HepG2 (cell line): ENCODE data around the gene CAPN8. TPM values are rescaled to one million over a fixed set of nuclear protein-coding genes. Genes with fewer than 3 reads are reported as not detected.

ENCODE experiments used
- KLF9 ChIP-seq: IDR thresholded peaks from 2 replicates; pipeline ENCODE4 v1.6.1; 2016; ENCODE audit warnings: low read depth
- MAF1 ChIP-seq: sonication (generic); formaldehyde crosslinking; IDR thresholded peaks from 2 replicates; pipeline ENCODE4 v1.5.0; 2020; ENCODE audit warnings: missing genetic modification reagents, borderline replicate concordance
- TP53 ChIP-seq: sonication (generic); formaldehyde crosslinking; conservative IDR thresholded peaks from 2 replicates; pipeline ENCODE4 v1.4.0; 2020; ENCODE audit warnings: missing genetic modification reagents
- ZNF33B ChIP-seq: sonication (generic); formaldehyde crosslinking; IDR thresholded peaks from 2 replicates; pipeline ENCODE4 v1.5.1; 2020; ENCODE audit warnings: mild to moderate bottlenecking, missing genetic modification reagents
- ZNF430 ChIP-seq: sonication (generic); formaldehyde crosslinking; IDR thresholded peaks from 2 replicates; pipeline ENCODE4 v1.9.0; 2021; ENCODE audit warnings: mild to moderate bottlenecking, missing genetic modification reagents
- polyA plus RNA-seq, 8 experiments: library from polyadenylated mRNA; depleted of rRNA in 3 of 8; stranded (reverse) in 7 of 8; unstranded in 1 of 8; fragments of >200 nt; fragmentation: Illumina TruSeq in 4 of 8; extraction: Trizol in 4 of 8; gene quantifications; 2 replicates each; pipeline versions ENCODE4 v1.2.1 to v1.2.3, GENCODE V29; 2011 to 2016; ENCODE audit warnings: low read depth in 4 of 8, missing spikeins in 1 of 8, mixed read lengths in 1 of 8; ENCODE audit not compliant: insufficient read depth in 1 of 8
- total RNA-seq, 5 experiments: library from RNA; depleted of rRNA; stranded (reverse); fragments of >200 nt; fragmentation: Illumina TruSeq; extraction: Trizol; gene quantifications; 2 replicates each; pipeline ENCODE4 v1.2.3, GENCODE V29; 2016; ENCODE audit warnings: low read depth in 1 of 5
- TF ChIP-seq, protein P1 (sequence below): sonication (generic); formaldehyde crosslinking; IDR thresholded peaks from 2 replicates; pipeline ENCODE4 v1.4.0; 2020; ENCODE audit warnings: mild to moderate bottlenecking, missing genetic modification reagents
- TF ChIP-seq, protein P2 (sequence below): sonication (generic); formaldehyde crosslinking; IDR thresholded peaks from 2 replicates; pipeline ENCODE4 v1.5.0; 2020; ENCODE audit warnings: mild to moderate bottlenecking, missing genetic modification reagents, borderline replicate concordance

The CAPN8 gene
- total and polyA plus RNA-seq, 2 of the 13 experiments (the other 11 are each of a cell fraction or from before 2014, with no cell fraction given) = 0.20 to 0.25 TPM

DNA sequence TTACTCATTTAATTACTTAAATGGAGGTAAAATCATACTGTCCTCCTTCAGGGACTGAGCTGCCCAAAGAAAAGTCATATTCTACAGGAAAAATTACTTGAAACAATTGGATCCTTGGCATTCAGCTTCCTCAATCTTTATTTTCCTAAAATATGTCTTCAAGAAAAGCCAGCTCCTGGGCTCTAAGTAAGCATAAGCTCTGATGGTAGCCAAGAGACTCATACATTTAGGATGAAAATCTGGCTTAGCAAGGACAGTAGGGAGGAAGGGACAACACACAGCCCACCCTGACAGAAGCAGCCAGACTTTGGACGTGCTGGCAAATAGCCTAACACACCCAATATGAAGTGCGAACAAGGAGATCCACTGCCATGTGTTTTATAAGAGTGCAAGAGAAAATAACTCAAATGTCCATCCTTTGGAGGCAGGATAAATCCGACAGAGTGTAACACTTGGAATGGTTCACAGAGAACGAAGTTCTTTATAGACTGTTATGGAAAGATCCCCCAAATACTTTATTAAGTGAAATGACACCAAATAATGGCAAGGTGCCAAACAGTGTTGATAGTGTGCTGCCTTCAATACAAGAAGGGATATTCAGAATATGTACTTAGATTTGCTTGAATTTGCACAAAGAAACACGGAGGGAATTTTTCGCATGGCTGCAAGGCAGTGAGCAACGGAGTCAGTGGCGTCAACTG is 14.1 kb downstream of the CAPN8 start (continued):
- TF ChIP-seq, protein P1, sequence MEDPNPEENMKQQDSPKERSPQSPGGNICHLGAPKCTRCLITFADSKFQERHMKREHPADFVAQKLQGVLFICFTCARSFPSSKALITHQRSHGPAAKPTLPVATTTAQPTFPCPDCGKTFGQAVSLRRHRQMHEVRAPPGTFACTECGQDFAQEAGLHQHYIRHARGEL (CRISPR knock-in tag) = no peak
- no peak for TF ChIP-seq TP53 (CRISPR knock-in tag)
- no peak for TF ChIP-seq MAF1 (CRISPR knock-in tag)
- no peak for TF ChIP-seq ZNF430 (CRISPR knock-in tag)
- TF ChIP-seq, protein P2, sequence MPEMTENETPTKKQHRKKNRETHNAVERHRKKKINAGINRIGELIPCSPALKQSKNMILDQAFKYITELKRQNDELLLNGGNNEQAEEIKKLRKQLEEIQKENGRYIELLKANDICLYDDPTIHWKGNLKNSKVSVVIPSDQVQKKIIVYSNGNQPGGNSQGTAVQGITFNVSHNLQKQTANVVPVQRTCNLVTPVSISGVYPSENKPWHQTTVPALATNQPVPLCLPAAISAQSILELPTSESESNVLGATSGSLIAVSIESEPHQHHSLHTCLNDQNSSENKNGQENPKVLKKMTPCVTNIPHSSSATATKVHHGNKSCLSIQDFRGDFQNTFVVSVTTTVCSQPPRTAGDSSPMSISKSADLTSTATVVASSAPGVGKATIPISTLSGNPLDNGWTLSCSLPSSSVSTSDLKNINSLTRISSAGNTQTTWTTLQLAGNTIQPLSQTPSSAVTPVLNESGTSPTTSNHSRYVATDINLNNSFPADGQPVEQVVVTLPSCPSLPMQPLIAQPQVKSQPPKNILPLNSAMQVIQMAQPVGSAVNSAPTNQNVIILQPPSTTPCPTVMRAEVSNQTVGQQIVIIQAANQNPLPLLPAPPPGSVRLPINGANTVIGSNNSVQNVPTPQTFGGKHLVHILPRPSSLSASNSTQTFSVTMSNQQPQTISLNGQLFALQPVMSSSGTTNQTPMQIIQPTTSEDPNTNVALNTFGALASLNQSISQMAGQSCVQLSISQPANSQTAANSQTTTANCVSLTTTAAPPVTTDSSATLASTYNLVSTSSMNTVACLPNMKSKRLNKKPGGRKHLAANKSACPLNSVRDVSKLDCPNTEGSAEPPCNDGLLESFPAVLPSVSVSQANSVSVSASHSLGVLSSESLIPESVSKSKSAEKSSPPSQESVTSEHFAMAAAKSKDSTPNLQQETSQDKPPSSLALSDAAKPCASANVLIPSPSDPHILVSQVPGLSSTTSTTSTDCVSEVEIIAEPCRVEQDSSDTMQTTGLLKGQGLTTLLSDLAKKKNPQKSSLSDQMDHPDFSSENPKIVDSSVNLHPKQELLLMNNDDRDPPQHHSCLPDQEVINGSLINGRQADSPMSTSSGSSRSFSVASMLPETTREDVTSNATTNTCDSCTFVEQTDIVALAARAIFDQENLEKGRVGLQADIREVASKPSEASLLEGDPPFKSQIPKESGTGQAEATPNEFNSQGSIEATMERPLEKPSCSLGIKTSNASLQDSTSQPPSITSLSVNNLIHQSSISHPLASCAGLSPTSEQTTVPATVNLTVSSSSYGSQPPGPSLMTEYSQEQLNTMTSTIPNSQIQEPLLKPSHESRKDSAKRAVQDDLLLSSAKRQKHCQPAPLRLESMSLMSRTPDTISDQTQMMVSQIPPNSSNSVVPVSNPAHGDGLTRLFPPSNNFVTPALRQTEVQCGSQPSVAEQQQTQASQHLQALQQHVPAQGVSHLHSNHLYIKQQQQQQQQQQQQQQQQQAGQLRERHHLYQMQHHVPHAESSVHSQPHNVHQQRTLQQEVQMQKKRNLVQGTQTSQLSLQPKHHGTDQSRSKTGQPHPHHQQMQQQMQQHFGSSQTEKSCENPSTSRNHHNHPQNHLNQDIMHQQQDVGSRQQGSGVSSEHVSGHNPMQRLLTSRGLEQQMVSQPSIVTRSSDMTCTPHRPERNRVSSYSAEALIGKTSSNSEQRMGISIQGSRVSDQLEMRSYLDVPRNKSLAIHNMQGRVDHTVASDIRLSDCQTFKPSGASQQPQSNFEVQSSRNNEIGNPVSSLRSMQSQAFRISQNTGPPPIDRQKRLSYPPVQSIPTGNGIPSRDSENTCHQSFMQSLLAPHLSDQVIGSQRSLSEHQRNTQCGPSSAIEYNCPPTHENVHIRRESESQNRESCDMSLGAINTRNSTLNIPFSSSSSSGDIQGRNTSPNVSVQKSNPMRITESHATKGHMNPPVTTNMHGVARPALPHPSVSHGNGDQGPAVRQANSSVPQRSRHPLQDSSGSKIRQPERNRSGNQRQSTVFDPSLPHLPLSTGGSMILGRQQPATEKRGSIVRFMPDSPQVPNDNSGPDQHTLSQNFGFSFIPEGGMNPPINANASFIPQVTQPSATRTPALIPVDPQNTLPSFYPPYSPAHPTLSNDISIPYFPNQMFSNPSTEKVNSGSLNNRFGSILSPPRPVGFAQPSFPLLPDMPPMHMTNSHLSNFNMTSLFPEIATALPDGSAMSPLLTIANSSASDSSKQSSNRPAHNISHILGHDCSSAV (CRISPR knock-in tag) = no peak
- TF ChIP-seq ZNF33B (CRISPR knock-in tag) = no peak
- no peak for TF ChIP-seq KLF9 (CRISPR knock-in tag)
- TF ChIP-seq, all 625 proteins: peak for 0
